Large intestine (tissue), 3 donors: ENCODE results near the gene REST. TPM values are rescaled to one million over a fixed set of nuclear protein-coding genes. Genes with fewer than 3 reads are reported as not detected.
"Not testable (repeated sequence)": the region's sequence is repeated elsewhere in the genome, so short reads cannot be mapped to it uniquely, and the experiment has no call there.

Source experiments
- DNase-seq, 2 donors: peaks; one replicate each; pipeline versions ENCODE4 v3.0.0 to v3.0.0-alpha.2; 2013
- H3K27ac ChIP-seq: one replicate; pipeline ENCODE4 v1.5.1; 2013; ENCODE audit warnings: low read length
- H3K27me3 ChIP-seq: 2 replicates; pipeline ENCODE4 v1.6.1; 2013; ENCODE audit warnings: low read length; ENCODE audit not compliant: control insufficient read depth, insufficient read depth
- H3K36me3 ChIP-seq: 2 replicates; pipeline ENCODE4 v1.6.1; 2013; ENCODE audit warnings: low read length; ENCODE audit not compliant: control insufficient read depth, insufficient read depth
- H3K4me1 ChIP-seq: one replicate; pipeline ENCODE4 v1.6.1; 2013; ENCODE audit warnings: low read length; ENCODE audit not compliant: control insufficient read depth, insufficient read depth
- H3K4me3 ChIP-seq: one replicate; pipeline ENCODE4 v1.5.1; 2013; ENCODE audit warnings: low read length
- H3K9me3 ChIP-seq: one replicate; pipeline ENCODE4 v1.6.1; 2013; ENCODE audit warnings: mild to moderate bottlenecking, low read depth, low read length, moderate library complexity; ENCODE audit not compliant: control insufficient read depth
- WGBS: methylation state at CpG from one replicate; pipeline ENCODE4 v1.1.5; 2013; ENCODE audit warnings: low lambda C conversion rate; ENCODE audit not compliant: insufficient coverage; 5-methylcytosine and 5-hydroxymethylcytosine counted together
- polyA plus RNA-seq: library from polyadenylated mRNA; unstranded; fragments of 120-200 nt; gene quantifications from one replicate; pipeline ENCODE4 v1.2.1, GENCODE V29; 2013

REST gene
- polyA plus RNA-seq, 1 donor = 22.3 TPM

DNA sequence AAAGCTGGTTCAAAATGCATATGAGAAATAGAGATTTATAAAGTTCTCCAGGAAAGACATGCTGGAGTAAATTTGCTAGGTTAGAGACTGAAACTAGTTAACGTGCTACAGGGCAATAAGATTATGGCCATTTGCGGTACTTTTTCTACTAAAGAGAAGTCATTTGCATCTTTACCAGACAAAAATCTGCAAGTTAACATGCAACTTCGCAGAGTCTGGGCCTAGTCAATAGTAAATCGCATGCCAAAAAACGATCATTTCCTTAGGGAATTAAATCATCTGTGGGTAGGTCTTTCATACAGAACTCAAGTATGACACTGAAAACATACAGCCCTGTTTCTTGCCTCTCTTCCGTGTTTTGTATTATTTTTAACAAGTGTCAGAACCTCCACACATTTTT, 32.8 kb upstream of the REST start:
- Histone ChIP-seq H3K36me3 (no peaks in the 10 kb centered on the region), H3K9me3 (no peaks in the 10 kb centered on the region), H3K4me3 (no peak overlapping the region), H3K27me3 (no peaks in the 10 kb centered on the region), H3K27ac (no peak overlapping the region), H3K4me1 (no peaks in the 10 kb centered on the region)
- no peak for DNase-seq
- 75% methylated on average over 2 of the region's 6 CpGs for WGBS

DNA sequence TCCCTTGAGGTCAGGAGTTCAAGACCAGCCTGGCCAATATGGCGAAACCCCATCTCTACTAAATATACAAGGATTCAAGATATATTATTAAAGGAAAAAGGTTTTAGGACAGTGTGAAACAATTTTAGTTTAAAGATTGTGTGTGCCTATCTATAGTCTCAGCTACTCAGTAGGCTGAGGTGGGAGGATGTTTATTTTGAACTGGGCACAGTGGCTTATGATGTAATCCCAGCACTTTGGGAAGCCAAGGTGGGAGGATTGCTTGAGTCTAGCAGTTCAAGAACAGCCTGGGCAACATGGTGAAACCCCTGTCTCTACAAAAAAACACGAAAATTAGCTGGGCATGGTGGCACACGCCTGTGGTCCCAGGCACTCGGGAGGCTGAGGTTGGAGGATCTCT, 31.4 kb upstream of the REST start:
- no peaks in the 10 kb centered on the region for H3K27me3 ChIP-seq
- no peak overlapping the region for H3K4me3 ChIP-seq
- no peak overlapping the region for H3K27ac ChIP-seq
- no CpG with 5 or more reads among the region's 4 CpGs for WGBS
- no peaks in the 10 kb centered on the region for H3K9me3 ChIP-seq
- no peaks in the 10 kb centered on the region for H3K36me3 ChIP-seq
- no peak for DNase-seq
- H3K4me1 ChIP-seq = no peaks in the 10 kb centered on the region

DNA sequence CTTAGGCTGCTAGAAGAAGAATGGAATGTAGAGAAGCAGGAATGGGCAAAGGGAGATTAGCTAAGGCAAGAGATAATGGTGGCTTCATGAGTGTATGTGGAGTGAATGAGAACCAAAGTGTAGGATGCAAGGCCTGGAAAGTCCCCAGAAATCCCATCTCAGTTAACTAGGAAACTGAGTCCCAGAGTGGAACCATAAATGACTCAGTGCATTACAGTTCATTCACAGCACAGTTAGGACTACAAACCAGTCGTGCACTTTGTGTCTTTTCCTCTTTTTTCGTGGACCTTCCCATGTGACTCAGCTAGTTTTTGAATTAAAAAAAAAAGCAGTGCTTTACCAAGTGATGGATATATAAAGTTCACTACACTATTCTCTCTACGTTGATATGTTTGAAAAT, 27.7 kb upstream of the REST start:
- DNase-seq = no peak

DNA sequence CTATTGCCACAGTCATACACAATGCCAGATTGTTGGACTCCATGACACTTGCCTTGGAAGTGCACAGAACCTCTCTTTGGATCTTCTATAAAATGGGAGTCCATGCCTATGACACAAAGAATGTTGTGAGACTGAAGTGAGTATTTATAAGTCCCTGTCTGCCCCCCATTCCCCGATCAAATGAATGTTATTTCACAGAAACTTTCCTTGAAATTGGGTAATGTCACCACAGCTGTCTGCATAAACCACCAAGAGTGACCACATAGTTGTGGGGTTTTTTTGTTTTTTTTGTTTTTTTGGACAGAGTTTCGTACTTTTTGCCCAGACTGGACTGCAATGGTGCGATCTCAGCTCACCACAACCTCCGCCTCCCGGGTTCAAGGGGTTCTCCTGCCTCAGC, 27.1 kb upstream of the REST start:
- H3K36me3 ChIP-seq = no peaks in the 10 kb centered on the region
- DNase-seq = no peak
- 100% methylated on average over 1 of the region's 5 CpGs for WGBS
- no peaks in the 10 kb centered on the region for H3K9me3 ChIP-seq
- no peaks in the 10 kb centered on the region for H3K4me1 ChIP-seq
- H3K27me3 ChIP-seq = no peaks in the 10 kb centered on the region
- H3K4me3 ChIP-seq = no peak overlapping the region
- H3K27ac ChIP-seq = no peak overlapping the region

More for the DNA sequence above, 27.7 kb upstream of the REST start:
- H3K27me3 ChIP-seq = no peaks in the 10 kb centered on the region
- H3K36me3 ChIP-seq = no peaks in the 10 kb centered on the region
- H3K27ac ChIP-seq = no peak overlapping the region
- 40% methylated on average over 1 of the region's 3 CpGs for WGBS
- no peak overlapping the region for H3K4me3 ChIP-seq
- H3K9me3 ChIP-seq = no peaks in the 10 kb centered on the region
- H3K4me1 ChIP-seq = no peaks in the 10 kb centered on the region

DNA sequence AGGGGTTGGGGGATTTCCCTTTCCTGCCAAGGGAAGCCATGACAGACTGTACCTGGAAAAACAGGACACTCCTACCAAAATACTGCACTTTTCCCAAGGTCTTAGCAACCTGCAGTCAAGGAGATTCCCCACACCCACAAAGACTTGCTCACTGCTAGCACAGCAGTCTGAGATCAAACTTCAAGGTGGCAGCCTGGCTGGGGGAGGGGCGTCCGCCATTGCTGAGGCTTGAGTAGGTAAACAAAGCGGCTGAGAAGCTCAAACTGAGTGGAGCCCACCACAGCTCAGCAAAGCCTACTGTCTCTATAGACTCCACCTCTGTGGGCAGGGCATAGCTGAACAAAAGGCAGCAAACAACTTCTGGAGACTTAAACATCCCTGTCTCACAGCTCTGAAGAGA, 23.2 kb upstream of the REST start:
- not testable (repeated sequence) for H3K4me1 ChIP-seq, H3K36me3 ChIP-seq, H3K9me3 ChIP-seq, H3K27ac ChIP-seq, H3K4me3 ChIP-seq, H3K27me3 ChIP-seq
- peak in 1 of 2 donors; percentile 24 for DNase-seq
- no CpG with 5 or more reads among the region's 3 CpGs for WGBS

DNA sequence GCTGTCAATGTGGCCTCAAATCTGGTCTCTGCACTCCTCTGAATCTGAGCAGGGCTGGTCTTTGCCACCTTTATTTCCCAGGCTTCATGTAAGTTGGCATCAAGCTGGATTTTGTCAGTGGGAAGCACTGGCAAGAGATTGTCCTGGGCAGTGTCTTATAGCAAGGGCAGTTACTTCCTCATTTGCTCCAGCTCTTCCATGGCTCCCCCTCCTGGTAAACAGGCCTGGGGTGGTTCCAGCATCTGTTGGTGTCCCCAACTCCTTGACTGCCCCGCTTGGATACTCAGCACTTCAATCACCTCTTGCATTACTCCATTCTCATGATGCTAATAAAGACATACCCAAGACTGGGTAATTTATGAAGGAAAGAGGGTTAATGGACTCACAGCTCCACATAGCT, 15.0 kb upstream of the REST start:
- Histone ChIP-seq H3K9me3 (no peaks in the 10 kb centered on the region), H3K4me1 (no peaks in the 10 kb centered on the region), H3K4me3 (no peak overlapping the region), H3K27ac (no peak overlapping the region), H3K36me3 (no peaks in the 10 kb centered on the region), H3K27me3 (no peaks in the 10 kb centered on the region)
- no CpG with 5 or more reads among the region's 1 CpG for WGBS
- no peak for DNase-seq

DNA sequence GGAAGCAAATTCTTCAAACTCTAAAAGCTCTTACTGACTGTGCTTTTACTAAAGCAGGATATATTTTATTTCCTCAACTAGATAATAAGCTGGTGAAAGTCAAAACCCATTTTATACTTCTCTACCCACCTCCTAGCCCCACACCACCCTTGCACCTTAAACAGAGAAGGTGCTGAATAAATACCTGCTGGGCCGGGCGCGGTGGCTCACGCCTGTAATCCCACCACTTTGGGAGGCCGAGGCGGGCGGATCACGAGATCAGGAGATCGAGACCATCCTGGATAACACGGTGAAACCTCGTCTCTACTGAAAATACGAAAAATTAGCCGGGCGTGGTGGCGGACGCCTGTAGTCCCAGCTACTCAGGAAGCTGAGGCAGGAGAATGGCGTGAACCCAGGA, 9.9 kb upstream of the REST start:
- H3K36me3 ChIP-seq, H3K4me1 ChIP-seq, DNase-seq, H3K27me3 ChIP-seq, H3K27ac ChIP-seq, H3K4me3 ChIP-seq, H3K9me3 ChIP-seq: not testable (repeated sequence)
- no CpG with 5 or more reads among the region's 17 CpGs for WGBS

DNA sequence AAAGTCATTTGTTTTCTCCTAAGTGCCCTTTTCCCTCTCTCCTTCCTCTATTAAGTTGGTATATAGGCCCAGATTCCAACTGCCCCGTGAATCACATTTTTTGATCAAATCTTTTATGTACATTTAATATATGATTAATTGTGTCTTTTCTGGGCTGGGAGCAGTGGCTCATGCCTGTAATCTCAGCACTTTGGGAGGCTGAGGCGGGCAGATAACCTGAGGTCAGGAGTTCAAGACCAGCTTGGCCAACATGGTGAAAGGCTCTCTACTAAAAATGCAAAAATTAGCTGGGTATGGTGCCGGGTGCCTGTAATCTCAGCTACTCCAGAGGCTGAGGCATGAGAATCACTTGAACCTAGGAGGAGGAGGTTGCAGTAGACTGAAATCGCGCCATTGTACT, 7.5 kb upstream of the REST start:
- not testable (repeated sequence) for H3K9me3 ChIP-seq, H3K27ac ChIP-seq, H3K36me3 ChIP-seq, DNase-seq, H3K27me3 ChIP-seq, H3K4me1 ChIP-seq, H3K4me3 ChIP-seq
- WGBS = 100% methylated on average over 1 of the region's 5 CpGs

DNA sequence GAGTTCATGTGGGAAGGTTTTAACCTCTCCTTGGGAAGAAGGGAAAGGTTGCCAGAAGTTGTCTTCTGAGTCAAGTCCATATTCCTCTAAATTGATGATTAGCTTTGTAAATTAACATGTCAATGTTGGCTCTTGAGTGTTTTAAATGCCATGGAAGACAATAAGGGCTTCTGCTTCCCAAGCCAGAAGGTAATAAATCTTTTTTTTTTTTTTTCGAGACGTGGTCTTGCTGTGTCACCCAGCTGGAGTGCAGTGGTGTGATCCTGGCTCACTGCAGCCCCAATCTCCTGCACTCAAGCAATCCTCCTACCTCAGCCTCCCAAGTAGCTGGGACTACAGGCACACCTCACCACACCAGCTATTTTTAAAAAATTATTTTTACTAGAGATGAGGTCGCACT, 5.0 kb upstream of the REST start:
- Histone ChIP-seq H3K27me3 (no peaks in the 10 kb centered on the region), H3K27ac (no peak overlapping the region), H3K36me3 (no peaks in the 10 kb centered on the region), H3K4me1 (no peaks in the 10 kb centered on the region), H3K4me3 (no peak overlapping the region), H3K9me3 (no peaks in the 10 kb centered on the region)
- no CpG with 5 or more reads among the region's 3 CpGs for WGBS
- DNase-seq = no peak

DNA sequence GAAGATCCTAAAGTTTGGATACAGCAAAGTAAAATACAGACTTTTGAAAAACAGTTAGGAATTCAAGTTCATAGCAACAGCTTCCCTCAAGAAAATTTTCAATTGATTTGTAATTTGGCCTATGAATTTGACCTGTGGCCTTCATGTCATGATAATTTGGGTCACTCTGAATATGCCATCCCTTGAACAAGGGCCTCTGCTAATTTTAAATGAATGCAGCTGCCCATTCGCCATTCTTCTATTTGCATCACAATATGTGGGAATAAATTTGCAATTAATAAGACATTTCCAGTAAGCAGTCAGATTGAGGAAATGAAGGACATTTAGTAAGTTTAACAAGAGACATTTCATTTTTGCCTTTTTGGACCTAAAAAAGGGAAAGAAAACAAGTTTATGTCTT, 1.9 kb upstream of the REST start:
- H3K36me3 ChIP-seq = no peaks in the 10 kb centered on the region
- no peak for DNase-seq
- no peaks in the 10 kb centered on the region for H3K9me3 ChIP-seq
- WGBS = no CpG with 5 or more reads among the region's 1 CpG
- H3K4me3 ChIP-seq = no peak overlapping the region
- no peak overlapping the region for H3K27ac ChIP-seq
- peaks cover 4% of the 10 kb centered on the region for H3K4me1 ChIP-seq
- H3K27me3 ChIP-seq = no peaks in the 10 kb centered on the region

DNA sequence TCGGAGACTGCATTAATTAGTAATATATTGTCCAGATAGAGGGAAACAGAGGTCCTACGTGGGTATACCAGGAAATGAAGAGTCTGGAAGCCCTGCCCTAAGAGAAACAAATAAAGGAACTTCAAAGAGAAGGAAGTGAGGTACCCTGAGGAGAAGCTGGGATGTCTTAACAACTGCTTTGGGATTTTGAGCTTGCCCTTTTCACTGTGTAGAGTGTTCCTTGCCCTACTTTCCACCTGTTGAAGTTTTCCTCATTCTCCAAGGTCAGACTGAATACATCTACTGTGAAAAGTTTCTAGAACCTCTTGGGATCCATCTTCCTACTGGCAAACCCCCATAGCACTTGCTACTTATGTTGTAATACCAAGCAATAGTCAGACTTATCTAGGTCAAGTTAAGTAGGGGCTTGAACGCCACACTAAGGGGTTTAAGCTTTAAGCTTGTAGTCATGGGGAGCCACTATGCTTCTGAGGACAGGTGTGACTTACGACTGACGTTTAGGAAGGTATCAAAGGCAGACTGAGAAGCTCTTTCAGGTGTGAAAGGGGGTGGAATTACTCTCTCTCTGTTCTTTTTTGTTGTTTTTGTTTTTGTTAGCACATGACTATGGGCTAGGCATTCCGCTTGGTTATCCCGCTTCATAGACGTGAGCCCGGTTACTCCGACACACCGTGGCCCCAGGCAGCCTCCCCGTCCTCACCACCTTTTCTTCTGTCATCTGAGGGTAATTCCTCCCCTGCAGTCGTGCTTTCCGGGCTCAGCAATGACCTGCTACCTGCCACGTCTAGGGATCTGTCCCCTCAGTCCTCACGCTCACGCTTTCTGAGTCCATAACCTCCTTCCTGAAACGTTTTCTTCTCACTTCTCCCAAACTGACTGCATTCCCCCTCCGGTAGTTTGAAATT, 959 bp upstream of the REST start:
- Histone ChIP-seq H3K27ac (peak overlapping the region; percentile 68), H3K4me3 (peak overlapping the region; percentile 63), H3K4me1 (peaks cover 11% of the 10 kb centered on the region), H3K36me3 (no peaks in the 10 kb centered on the region), H3K9me3 (no peaks in the 10 kb centered on the region), H3K27me3 (no peaks in the 10 kb centered on the region)
- DNase-seq = peak in 1 of 2 donors; percentile 51
- 0% methylated on average over 1 of the region's 19 CpGs for WGBS
